ENCODE measurements around the gene CFAP97D2.
"Not testable (repeated sequence)": the region's sequence is repeated elsewhere in the genome, so short reads cannot be mapped to it uniquely, and the experiment has no call there.

- TF ChIP-seq, protein P1, sequence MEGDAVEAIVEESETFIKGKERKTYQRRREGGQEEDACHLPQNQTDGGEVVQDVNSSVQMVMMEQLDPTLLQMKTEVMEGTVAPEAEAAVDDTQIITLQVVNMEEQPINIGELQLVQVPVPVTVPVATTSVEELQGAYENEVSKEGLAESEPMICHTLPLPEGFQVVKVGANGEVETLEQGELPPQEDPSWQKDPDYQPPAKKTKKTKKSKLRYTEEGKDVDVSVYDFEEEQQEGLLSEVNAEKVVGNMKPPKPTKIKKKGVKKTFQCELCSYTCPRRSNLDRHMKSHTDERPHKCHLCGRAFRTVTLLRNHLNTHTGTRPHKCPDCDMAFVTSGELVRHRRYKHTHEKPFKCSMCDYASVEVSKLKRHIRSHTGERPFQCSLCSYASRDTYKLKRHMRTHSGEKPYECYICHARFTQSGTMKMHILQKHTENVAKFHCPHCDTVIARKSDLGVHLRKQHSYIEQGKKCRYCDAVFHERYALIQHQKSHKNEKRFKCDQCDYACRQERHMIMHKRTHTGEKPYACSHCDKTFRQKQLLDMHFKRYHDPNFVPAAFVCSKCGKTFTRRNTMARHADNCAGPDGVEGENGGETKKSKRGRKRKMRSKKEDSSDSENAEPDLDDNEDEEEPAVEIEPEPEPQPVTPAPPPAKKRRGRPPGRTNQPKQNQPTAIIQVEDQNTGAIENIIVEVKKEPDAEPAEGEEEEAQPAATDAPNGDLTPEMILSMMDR (IDR thresholded peaks at IDR 0.05; ENCODE audit: low read depth, low read length, poor library complexity, severe bottlenecking), result not testable (repeated sequence)
- not testable (repeated sequence) for TF ChIP-seq EZH2phosphoT487 (IDR thresholded peaks at IDR 0.05; ENCODE audit: borderline replicate concordance, low read length)
These were observed 45.9 kb upstream of the CFAP97D2 start for GRCh38 chr13:114133126-114133525.

All from DOHH2 (cell line).